Panc1 (cell line): ENCODE measurements around the gene GSTO2. TPM values are rescaled to one million over a fixed set of nuclear protein-coding genes. Genes with fewer than 3 reads are reported as not detected.
"Not testable (repeated sequence)": the region's sequence is repeated elsewhere in the genome, so short reads cannot be mapped to it uniquely, and the experiment has no call there.

Source experiments
- ATAC-seq: fragments of 200-7000 bp; cut with Tn5 transposase; 2 replicates; pipeline ENCODE4 v1.9.1; 2020; ENCODE audit warnings: mild to moderate bottlenecking, moderate library complexity
- BruUV-seq: library from RNA; stranded (reverse); fragments of 400-500 nt; replicated peaks from 2 replicates; lab custom pipeline; 2021; lab: Mats Ljungman, UMichigan
- CTCF ChIA-PET: fragments of 300-600 bp; sonication (Branson Sonifier 250); formaldehyde crosslinking; loops from one replicate; lab custom pipeline; 2022; ENCODE audit warnings: antibody characterized with exemption; lab: Charles Lee
- POLR2A ChIA-PET: fragments of 300-600 bp; sonication (Branson Sonifier 250); formaldehyde crosslinking; loops from one replicate; lab custom pipeline; 2022; ENCODE audit warnings: antibody characterized with exemption; lab: Charles Lee
- DNase-seq: peaks from one replicate; pipeline ENCODE4 v3.0.0-alpha.2; 2010; ENCODE audit warnings: low read depth, low spot score
- H3K27ac ChIP-seq: 2 replicates; pipeline ENCODE4 v1.5.1; 2011; ENCODE audit warnings: mild to moderate bottlenecking, low read length, inconsistent platforms
- H3K27me3 ChIP-seq: fragments of 200-500 bp; sonication (Bioruptor generic); 2 replicates; pipeline ENCODE4 v1.6.0; 2014; ENCODE audit warnings: low read length, inconsistent platforms; ENCODE audit not compliant: control insufficient read depth, insufficient read depth
- H3K36me3 ChIP-seq: fragments of 200-500 bp; sonication (Bioruptor generic); 2 replicates; pipeline ENCODE4 v1.5.1; 2014; ENCODE audit warnings: inconsistent platforms, mild to moderate bottlenecking, low read length, moderate library complexity; ENCODE audit not compliant: control insufficient read depth, insufficient read depth
- H3K4me1 ChIP-seq: 2 replicates; pipeline ENCODE4 v1.5.1; 2011; ENCODE audit warnings: inconsistent platforms, mild to moderate bottlenecking, low read length, moderate library complexity; ENCODE audit not compliant: control insufficient read depth, insufficient read depth
- H3K4me3 ChIP-seq, 2 experiments: 2 replicates each; pipeline ENCODE4 v1.5.1; 2011 to 2012; ENCODE audit warnings: low read depth in 2 of 2, low read length in 2 of 2, mild to moderate bottlenecking in 2 of 2, inconsistent platforms in 1 of 2, moderate library complexity in 1 of 2
- H3K9me3 ChIP-seq: fragments of 200-500 bp; sonication (Bioruptor generic); 2 replicates; pipeline ENCODE4 v1.5.1; 2014; ENCODE audit warnings: low read depth, mild to moderate bottlenecking, inconsistent platforms, low read length, moderate library complexity; ENCODE audit not compliant: control insufficient read depth, insufficient read depth
- CTCF ChIP-seq: fragments of 450-650 bp; IDR thresholded peaks from 2 replicates; pipeline ENCODE4 v1.5.1; 2017; ENCODE audit warnings: mild to moderate bottlenecking
- POLR2AphosphoS5 ChIP-seq: IDR thresholded peaks from 2 replicates; pipeline ENCODE4 v1.6.1; 2012; ENCODE audit warnings: mild to moderate bottlenecking, low read depth, low read length, moderate library complexity
- REST ChIP-seq, 2 experiments: IDR thresholded peaks; 2 replicates each; pipeline ENCODE4 v1.6.1; 2011 to 2012; ENCODE audit warnings: low read depth in 2 of 2, control low read depth in 1 of 2, low read length in 1 of 2, mild to moderate bottlenecking in 1 of 2, moderate library complexity in 1 of 2; ENCODE audit not compliant: insufficient read depth in 1 of 2
- SIN3A ChIP-seq: IDR thresholded peaks from 2 replicates; pipeline ENCODE4 v1.6.1; 2012; ENCODE audit warnings: low read depth, mild to moderate bottlenecking, low read length, moderate library complexity, borderline replicate concordance; ENCODE audit not compliant: insufficient read depth
- TCF7L2 ChIP-seq: IDR thresholded peaks from 2 replicates; pipeline ENCODE4 v1.6.1; 2011; ENCODE audit warnings: mild to moderate bottlenecking, low read depth, low read length, inconsistent platforms
- in situ Hi-C: cut with HindIII; loops from 2 replicates; pipeline ENCODE4 v1.10.0; 2016; ENCODE audit warnings: low sequenced_read_pairs, low pct_unique_long_range_greater_than_20kb
- intact Hi-C: fragments of 100-400 bp; cut with micrococcal nuclease; formaldehyde crosslinking; loops from one replicate; pipeline ENCODE4 v1.10.0; 2022; ENCODE audit not compliant: unreplicated experiment
- total RNA-seq: library from RNA; stranded (reverse); gene quantifications from one replicate; pipeline ENCODE4 v1.2.1, GENCODE V29; 2021; ENCODE audit not compliant: unreplicated experiment

GSTO2 gene
- total RNA-seq, 1 experiment from 2014 or later, result 28.5 TPM

- intact Hi-C loops (no loop called here), in situ Hi-C loops (no loop called here)
- Histone ChIP-seq H3K27ac (no peak overlapping the region), H3K9me3 (no peaks in the 10 kb centered on the region), H3K36me3 (no peaks in the 10 kb centered on the region), H3K4me1 (no peaks in the 10 kb centered on the region), H3K27me3 (no peaks in the 10 kb centered on the region; the same call in 1 of the 2 replicates), H3K4me3 (no peak overlapping the region)
- ATAC-seq (no peak), DNase-seq (no peak)
- TF ChIP-seq REST (IDR thresholded peaks at IDR 0.05; ENCODE audit: insufficient read depth in 1 of 2, low read depth in 2 of 2, low read length in 1 of 2) (no peak), POLR2AphosphoS5 (no peak), SIN3A (no peak), TCF7L2 (no peak), CTCF (no peak)
- BruUV-seq, result no TSS peak
- CTCF ChIA-PET, result no interaction called here
- POLR2A ChIA-PET, result no interaction called here
These were observed 22.0 kb upstream of the GSTO2 start for GRCh38 chr10:104246976-104247375.

GRCh38 chr10:104247513-104248146, 21.4 kb upstream of the GSTO2 start:
- BruUV-seq, result no TSS peak
- H3K27me3 ChIP-seq, result no peaks in the 10 kb centered on the region
- no peak for ATAC-seq
- CTCF ChIA-PET, result no interaction called here
- in situ Hi-C loops, result no loop called here
- TF ChIP-seq CTCF (no peak), TCF7L2 (no peak), SIN3A (no peak), POLR2AphosphoS5 (no peak), REST (IDR thresholded peaks at IDR 0.05; ENCODE audit: insufficient read depth in 1 of 2, low read depth in 2 of 2, low read length in 1 of 2) (no peak)
- H3K4me3 ChIP-seq, result no peak overlapping the region
- no peak overlapping the region for H3K27ac ChIP-seq
- no peaks in the 10 kb centered on the region for H3K9me3 ChIP-seq
- DNase-seq, result no peak
- intact Hi-C loops, result no loop called here
- POLR2A ChIA-PET, result no interaction called here
- no peaks in the 10 kb centered on the region for H3K4me1 ChIP-seq
- no peaks in the 10 kb centered on the region for H3K36me3 ChIP-seq

- not testable (repeated sequence) for H3K9me3 ChIP-seq
These were observed 20.1 kb upstream of the GSTO2 start for GRCh38 chr10:104248931-104249330.

More at GRCh38 chr10:104248931-104249330, 20.1 kb upstream of the GSTO2 start:
- in situ Hi-C loops, intact Hi-C loops, H3K4me3 ChIP-seq, ATAC-seq, H3K36me3 ChIP-seq, DNase-seq, BruUV-seq, POLR2A ChIA-PET, H3K27me3 ChIP-seq, H3K27ac ChIP-seq, H3K4me1 ChIP-seq: not testable (repeated sequence)
- CTCF ChIA-PET, result interaction anchor here (0.6 kb wide), 1 partner anchor 359 kb away, joined by 5 read pairs; no protein-coding TSS in a partner anchor
